Endothelial cell (in vitro differentiated cells): ENCODE results near the gene CARD11. TPM values are rescaled to one million over a fixed set of nuclear protein-coding genes. Genes with fewer than 3 reads are reported as not detected.

Source experiments
- DNase-seq: peaks from one replicate; pipeline ENCODE4 v3.0.0; 2021; ENCODE audit warnings: low spot score
- H3K27ac Mint-ChIP-seq: one replicate; pipeline ENCODE4 v1.8.0; 2021; ENCODE audit warnings: mixed read lengths, inconsistent platforms; ENCODE audit not compliant: unreplicated experiment
- H3K27me3 Mint-ChIP-seq: one replicate; pipeline ENCODE4 v1.8.0; 2021; ENCODE audit warnings: mild to moderate bottlenecking, moderate library complexity, mixed read lengths, inconsistent platforms; ENCODE audit not compliant: unreplicated experiment
- H3K36me3 Mint-ChIP-seq: one replicate; pipeline ENCODE4 v1.8.0; 2021; ENCODE audit warnings: mild to moderate bottlenecking, low read depth, mixed read lengths, inconsistent platforms; ENCODE audit not compliant: unreplicated experiment
- H3K4me1 Mint-ChIP-seq: one replicate; pipeline ENCODE4 v1.8.0; 2021; ENCODE audit warnings: mild to moderate bottlenecking, mixed read lengths, inconsistent platforms; ENCODE audit not compliant: unreplicated experiment
- H3K4me3 Mint-ChIP-seq: one replicate; pipeline ENCODE4 v1.8.0; 2021; ENCODE audit warnings: mild to moderate bottlenecking, mixed read lengths, inconsistent platforms; ENCODE audit not compliant: unreplicated experiment
- H3K9me3 Mint-ChIP-seq: one replicate; pipeline ENCODE4 v1.8.0; 2021; ENCODE audit warnings: mixed read lengths, inconsistent platforms; ENCODE audit not compliant: unreplicated experiment
- CTCF ChIP-seq: fragments of 200-600 bp; sonication (generic); IDR thresholded peaks from one replicate; pipeline ENCODE4 v1.5.0; 2021; ENCODE audit warnings: antibody characterized with exemption; ENCODE audit not compliant: unreplicated experiment
- total RNA-seq: library from RNA; stranded (reverse); fragmentation: NEBNext Ultra II Directional; extraction: Animal tissue kit (Norgen Biotek cat#: 25700); gene quantifications from one replicate; pipeline ENCODE4 v1.2.1, GENCODE V29; 2021; ENCODE audit not compliant: unreplicated experiment

The CARD11 gene
- total RNA-seq, 1 donor from 2014 or later = 3.9 TPM

DNA sequence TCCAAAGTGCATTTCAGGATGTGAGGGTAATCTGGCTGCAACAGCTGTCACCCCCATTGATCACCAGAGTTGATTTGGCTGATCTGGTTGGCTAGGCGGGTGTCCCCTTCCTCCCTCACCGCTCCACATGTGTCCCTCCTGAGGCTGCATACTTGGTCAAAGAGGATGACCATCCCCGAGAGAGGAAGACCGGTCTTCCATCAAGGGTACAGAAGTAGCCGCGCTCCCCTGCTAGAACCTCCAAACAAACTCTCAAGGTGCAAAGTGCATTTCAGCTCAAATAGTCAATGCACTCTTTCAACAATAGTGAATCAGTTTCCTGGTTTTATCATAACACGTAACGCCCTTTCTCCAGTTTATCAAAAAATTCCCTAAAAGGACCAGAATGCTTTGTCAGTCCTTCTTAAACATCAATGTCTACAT lies 44.6 kb downstream of the CARD11 start:
- Mint-ChIP-seq H3K4me3 (no peak overlapping the region), H3K27me3 (no peaks in the 10 kb centered on the region), H3K4me1 (no peaks in the 10 kb centered on the region), H3K36me3 (no peaks in the 10 kb centered on the region), H3K27ac (no peak overlapping the region), H3K9me3 (no peaks in the 10 kb centered on the region)
- TF ChIP-seq CTCF = no peak
- no peak for DNase-seq

GRCh38 chr7:2997014-2997413 lies 46.7 kb downstream of the CARD11 start:
- no peak for TF ChIP-seq CTCF
- H3K36me3 Mint-ChIP-seq = no peaks in the 10 kb centered on the region
- no peaks in the 10 kb centered on the region for H3K4me1 Mint-ChIP-seq
- H3K27ac Mint-ChIP-seq = no peak overlapping the region
- no peak overlapping the region for H3K4me3 Mint-ChIP-seq
- H3K9me3 Mint-ChIP-seq = no peaks in the 10 kb centered on the region
- H3K27me3 Mint-ChIP-seq = no peaks in the 10 kb centered on the region
- DNase-seq = no peak

GRCh38 chr7:2996141-2996540 lies 47.5 kb downstream of the CARD11 start:
- no peaks in the 10 kb centered on the region for H3K4me1 Mint-ChIP-seq

DNA sequence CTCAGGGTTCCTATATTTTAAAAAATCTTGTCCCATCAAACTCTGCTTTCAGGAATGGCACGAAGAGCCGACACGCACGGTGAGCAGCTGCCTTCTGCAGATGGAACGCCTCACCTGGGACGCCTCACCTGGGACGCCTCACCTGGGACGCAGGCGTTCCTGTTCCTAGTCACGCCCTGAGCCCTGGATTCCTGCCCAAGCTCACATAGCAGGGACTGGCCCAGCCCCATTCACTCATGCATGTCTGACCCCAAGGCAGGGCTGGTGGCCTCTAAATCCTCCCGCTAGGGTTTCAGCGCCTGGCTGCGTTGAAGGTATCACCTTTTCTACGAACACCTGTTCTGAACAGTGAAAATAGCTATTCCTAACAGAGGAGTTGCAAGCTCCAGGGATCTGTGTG lies 49.8 kb downstream of the CARD11 start:
- no peak for TF ChIP-seq CTCF
- no peaks in the 10 kb centered on the region for H3K4me1 Mint-ChIP-seq
- H3K36me3 Mint-ChIP-seq = no peaks in the 10 kb centered on the region
- no peaks in the 10 kb centered on the region for H3K27me3 Mint-ChIP-seq
- H3K4me3 Mint-ChIP-seq = no peak overlapping the region
- no peak for DNase-seq
- H3K27ac Mint-ChIP-seq = no peak overlapping the region
- no peaks in the 10 kb centered on the region for H3K9me3 Mint-ChIP-seq

More at GRCh38 chr7:2996141-2996540, 47.5 kb downstream of the CARD11 start:
- H3K27me3 Mint-ChIP-seq = no peaks in the 10 kb centered on the region
- TF ChIP-seq CTCF = no peak
- no peak overlapping the region for H3K27ac Mint-ChIP-seq
- no peak for DNase-seq
- H3K9me3 Mint-ChIP-seq = no peaks in the 10 kb centered on the region
- H3K4me3 Mint-ChIP-seq = no peak overlapping the region
- H3K36me3 Mint-ChIP-seq = no peaks in the 10 kb centered on the region

DNA sequence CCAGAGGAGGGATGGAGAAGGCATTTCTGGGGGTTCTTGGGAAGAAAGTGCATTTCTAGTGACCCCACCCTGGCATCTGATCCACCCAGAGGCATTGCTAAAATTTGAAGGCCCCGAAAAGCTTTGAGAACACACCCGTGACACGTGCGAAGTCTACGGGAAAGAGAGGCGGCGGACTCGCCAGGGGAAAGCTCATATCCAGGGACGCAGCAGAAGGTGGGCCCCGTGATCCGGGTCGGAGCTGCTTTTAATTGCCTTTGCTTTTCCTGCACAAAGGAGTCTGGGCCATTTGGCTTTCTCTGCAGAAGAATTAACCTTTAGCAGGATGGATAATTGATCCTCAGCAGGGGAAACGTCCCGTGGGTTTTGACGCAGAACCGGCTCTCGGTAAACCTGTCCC lies 50.3 kb downstream of the CARD11 start:
- Mint-ChIP-seq H3K27ac (no peak overlapping the region), H3K36me3 (no peaks in the 10 kb centered on the region)
- TF ChIP-seq CTCF = no peak

More for the DNA sequence above, 50.3 kb downstream of the CARD11 start:
- H3K4me1 Mint-ChIP-seq = no peaks in the 10 kb centered on the region
- H3K9me3 Mint-ChIP-seq = peaks cover 3% of the 10 kb centered on the region
- DNase-seq = no peak
- H3K27me3 Mint-ChIP-seq = no peaks in the 10 kb centered on the region
- H3K4me3 Mint-ChIP-seq = no peak overlapping the region
